Neural cell (in vitro differentiated cells): Measurements from ENCODE around the gene EPB41L2.

Experiments
- CTCF ChIP-seq: fragments of 450-650 bp; IDR thresholded peaks from 2 replicates; pipeline ENCODE4 v1.5.1; 2014; ENCODE audit warnings: antibody characterized with exemption, mild to moderate bottlenecking, moderate library complexity; ENCODE audit not compliant: poor library complexity, severe bottlenecking
- EP300 ChIP-seq: fragments of 450-650 bp; conservative IDR thresholded peaks from 2 replicates; pipeline ENCODE4 v1.6.1; 2014; ENCODE audit warnings: antibody characterized with exemption, mild to moderate bottlenecking, moderate library complexity; ENCODE audit not compliant: poor library complexity, severe bottlenecking
- EZH2 ChIP-seq: fragments of 200-600, 300-800 bp; shearing (Covaris generic), sonication (generic); IDR thresholded peaks from 2 replicates; pipeline ENCODE4 v1.6.1; 2014; ENCODE audit warnings: antibody characterized with exemption, low read length, borderline replicate concordance, mild to moderate bottlenecking; ENCODE audit not compliant: insufficient read depth, poor library complexity, severe bottlenecking
- POLR2AphosphoS5 ChIP-seq: IDR thresholded peaks from 2 replicates; pipeline ENCODE4 v1.6.1; 2012
- TAF1 ChIP-seq: IDR thresholded peaks from 2 replicates; pipeline ENCODE4 v1.6.1; 2012; ENCODE audit warnings: low read depth

- no peak for TF ChIP-seq EZH2
- TF ChIP-seq CTCF = no peak
- TF ChIP-seq TAF1 = no peak
- no peak for TF ChIP-seq POLR2AphosphoS5
- no peak for TF ChIP-seq EP300
Observed at GRCh38 chr6:130981409-130981808, 81.6 kb downstream of the EPB41L2 start.
